LNCaP clone FGC (cell line): ENCODE measurements around the gene CHAD.

Experiments used
- DNase-seq: peaks from one replicate; pipeline ENCODE4 v3.0.0-alpha.2; 2011; ENCODE audit warnings: low read depth
- H3K4me3 ChIP-seq: 2 replicates; pipeline ENCODE4 v1.5.1; 2011; ENCODE audit warnings: mild to moderate bottlenecking, low read depth, low read length, control low read depth
- CTCF ChIP-seq: IDR thresholded peaks from 2 replicates; pipeline ENCODE4 v1.5.1; 2012; ENCODE audit warnings: mild to moderate bottlenecking; ENCODE audit not compliant: control insufficient read depth, insufficient read depth; ENCODE audit errors: extremely low read depth

CHAD gene

GRCh38 chr17:50440172-50440837 lies 28.4 kb downstream of the CHAD start:
- no peak overlapping the region for H3K4me3 ChIP-seq
- no peak for DNase-seq
- no peak for TF ChIP-seq CTCF

- no peak for DNase-seq
- no peak for TF ChIP-seq CTCF
- H3K4me3 ChIP-seq: no peak overlapping the region
Observed at GRCh38 chr17:50439008-50439407, 29.7 kb downstream of the CHAD start.

GRCh38 chr17:50437409-50437808 lies 31.3 kb downstream of the CHAD start:
- no peak for DNase-seq
- H3K4me3 ChIP-seq: no peak overlapping the region
- TF ChIP-seq CTCF: no peak

GRCh38 chr17:50432125-50432762 lies 36.4 kb downstream of the CHAD start:
- no peak for DNase-seq
- H3K4me3 ChIP-seq: no peak overlapping the region
- TF ChIP-seq CTCF: no peak

- H3K4me3 ChIP-seq: no peak overlapping the region
- DNase-seq: no peak
- no peak for TF ChIP-seq CTCF
Observed at GRCh38 chr17:50430821-50431618, 37.7 kb downstream of the CHAD start.

- no peak for TF ChIP-seq CTCF
- no peak for DNase-seq
- no peak overlapping the region for H3K4me3 ChIP-seq
Observed at GRCh38 chr17:50429793-50430192, 38.9 kb downstream of the CHAD start.
